BE2C (cell line): ENCODE results near the gene DIRAS3.

ENCODE experiments used
- DNase-seq: peaks from one replicate; pipeline ENCODE4 v3.0.0-alpha.2; 2020
- H3K27me3 ChIP-seq: fragments of 250-450 bp; sonication (Bioruptor Pico); 2 replicates; pipeline ENCODE4 v1.5.1; 2020; ENCODE audit warnings: mild to moderate bottlenecking
- H3K36me3 ChIP-seq: fragments of 250-450 bp; sonication (Bioruptor Pico); 2 replicates; pipeline ENCODE4 v1.5.1; 2020; ENCODE audit warnings: mild to moderate bottlenecking
- H3K4me1 ChIP-seq: fragments of 250-450 bp; sonication (Bioruptor Pico); 2 replicates; pipeline ENCODE4 v1.5.1; 2020
- H3K4me3 ChIP-seq: 2 replicates; pipeline ENCODE4 v1.5.1; 2011; ENCODE audit warnings: low read depth, low read length
- H3K9me3 ChIP-seq: fragments of 250-450 bp; sonication (Bioruptor Pico); 2 replicates; pipeline ENCODE4 v1.5.1; 2020
- CTCF ChIP-seq: IDR thresholded peaks from 2 replicates; pipeline ENCODE4 v1.5.1; 2012; ENCODE audit warnings: mild to moderate bottlenecking, low read depth, low read length

The DIRAS3 gene

GRCh38 chr1:68043443-68044090 is 6.9 kb downstream of the DIRAS3 start:
- Histone ChIP-seq H3K4me1 (no peaks in the 10 kb centered on the region), H3K36me3 (no peaks in the 10 kb centered on the region), H3K9me3 (no peaks in the 10 kb centered on the region), H3K4me3 (no peak overlapping the region), H3K27me3 (peaks cover 14% of the 10 kb centered on the region)
- TF ChIP-seq CTCF = no peak
- no peak for DNase-seq

DNA sequence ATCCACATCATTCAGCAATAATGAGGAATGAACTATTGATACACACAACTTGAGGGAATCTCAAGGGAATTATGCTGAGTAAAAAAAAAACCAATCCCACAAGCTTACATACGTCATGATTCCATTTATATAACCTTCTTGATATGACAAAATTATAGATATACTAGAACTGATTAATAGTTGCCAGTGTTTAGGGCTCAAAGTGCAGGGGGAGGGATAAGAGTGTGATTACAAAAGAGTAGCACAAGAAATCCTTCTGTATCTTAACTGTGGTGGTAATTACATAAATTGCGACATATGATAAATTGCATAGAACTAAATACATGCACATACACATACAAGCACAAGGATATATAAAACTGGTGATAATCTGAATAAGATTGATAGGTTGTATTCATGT is 13.5 kb downstream of the DIRAS3 start:
- DNase-seq = no peak
- TF ChIP-seq CTCF = no peak
- Histone ChIP-seq H3K9me3 (no peaks in the 10 kb centered on the region), H3K36me3 (no peaks in the 10 kb centered on the region), H3K4me1 (no peaks in the 10 kb centered on the region), H3K4me3 (no peak overlapping the region), H3K27me3 (no peaks in the 10 kb centered on the region)

GRCh38 chr1:68029444-68029843 is 21.0 kb downstream of the DIRAS3 start:
- TF ChIP-seq CTCF = no peak
- Histone ChIP-seq H3K4me1 (no peaks in the 10 kb centered on the region), H3K27me3 (no peaks in the 10 kb centered on the region), H3K36me3 (no peaks in the 10 kb centered on the region), H3K9me3 (no peaks in the 10 kb centered on the region), H3K4me3 (no peak overlapping the region)
- no peak for DNase-seq

- TF ChIP-seq CTCF = no peak
- H3K4me3 ChIP-seq = no peak overlapping the region
- no peaks in the 10 kb centered on the region for H3K9me3 ChIP-seq
- no peaks in the 10 kb centered on the region for H3K27me3 ChIP-seq
- DNase-seq = no peak
- H3K36me3 ChIP-seq = no peaks in the 10 kb centered on the region
- no peaks in the 10 kb centered on the region for H3K4me1 ChIP-seq
Measured at GRCh38 chr1:68028566-68028965, 21.9 kb downstream of the DIRAS3 start.

- no peak for DNase-seq
- TF ChIP-seq CTCF = no peak
- no peaks in the 10 kb centered on the region for H3K36me3 ChIP-seq
- H3K4me1 ChIP-seq = no peaks in the 10 kb centered on the region
- no peaks in the 10 kb centered on the region for H3K27me3 ChIP-seq
- H3K9me3 ChIP-seq = no peaks in the 10 kb centered on the region
- no peak overlapping the region for H3K4me3 ChIP-seq
Measured at GRCh38 chr1:68024635-68025338, 25.6 kb downstream of the DIRAS3 start.

DNA sequence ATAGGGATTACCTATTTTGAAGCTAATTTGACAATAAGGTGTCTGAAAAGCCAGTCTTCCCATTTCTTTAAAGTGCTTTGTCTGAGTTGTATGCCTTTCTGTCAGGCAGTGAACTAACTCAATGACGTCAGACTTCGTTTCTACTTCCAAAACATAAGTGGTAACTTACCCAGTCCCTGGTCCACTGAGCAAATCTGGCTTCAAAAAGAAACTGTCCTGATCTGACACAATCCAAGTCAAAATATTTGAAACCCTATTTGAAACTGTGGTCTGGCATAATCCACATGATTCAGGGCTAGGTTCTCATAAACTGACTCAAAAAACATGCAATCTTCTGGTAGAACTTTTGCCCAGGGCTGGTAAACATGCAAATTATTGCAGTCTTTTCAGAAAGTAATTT is 34.0 kb downstream of the DIRAS3 start:
- no peaks in the 10 kb centered on the region for H3K4me1 ChIP-seq
- H3K27me3 ChIP-seq = no peaks in the 10 kb centered on the region
- no peak for TF ChIP-seq CTCF
- no peaks in the 10 kb centered on the region for H3K36me3 ChIP-seq
- no peak overlapping the region for H3K4me3 ChIP-seq
- no peaks in the 10 kb centered on the region for H3K9me3 ChIP-seq
- DNase-seq = no peak
